ENCODE data around the gene DDX39A.

- no peak for TF ChIP-seq CTCF (IDR thresholded peaks at IDR 0.05)
- no peak for TF ChIP-seq EZH2 (IDR thresholded peaks at IDR 0.05; ENCODE audit: borderline replicate concordance, insufficient read depth, low read depth, low read length, poor library complexity, severe bottlenecking)
Measured at GRCh38 chr19:14410091-14411051, 8.8 kb downstream of the DDX39A start.
